SU-DHL-6 (cell line): ENCODE measurements around the gene SYNGR1.

ENCODE experiments used
- H2AFZ ChIP-seq: fragments of 200-600 bp; sonication (generic); 2 replicates; pipeline ENCODE4 v1.6.1; 2014; ENCODE audit warnings: low read depth, mild to moderate bottlenecking, moderate library complexity, mixed read lengths, antibody characterized with exemption, low read length; ENCODE audit not compliant: severe bottlenecking
- H3F3A ChIP-seq: fragments of 200-600 bp; shearing (Covaris generic); 2 replicates; pipeline ENCODE4 v1.6.0; 2016; ENCODE audit warnings: antibody characterized with exemption, mild to moderate bottlenecking; ENCODE audit not compliant: insufficient read depth
- H3K27ac ChIP-seq: fragments of 200-600 bp; sonication (generic); 2 replicates; pipeline ENCODE4 v1.5.1; 2016; ENCODE audit warnings: low read depth, mild to moderate bottlenecking, low read length, moderate library complexity, mixed read lengths
- H3K27me3 ChIP-seq: fragments of 200-600 bp; sonication (generic), shearing (Covaris generic); 2 replicates; pipeline ENCODE4 v1.6.0; 2014; ENCODE audit warnings: mild to moderate bottlenecking, low read length
- H3K36me3 ChIP-seq: fragments of 200-600 bp; sonication (generic); 2 replicates; pipeline ENCODE4 v1.6.1; 2014; ENCODE audit warnings: mild to moderate bottlenecking, low read length, mixed read lengths
- H3K4me2 ChIP-seq: fragments of 300-600, 200-600 bp; shearing (Covaris generic), sonication (generic); 2 replicates; pipeline ENCODE4 v1.6.0; 2014; ENCODE audit warnings: low read length, low read depth, mild to moderate bottlenecking; ENCODE audit not compliant: poor library complexity, severe bottlenecking
- H3K4me3 ChIP-seq: fragments of 200-600 bp; sonication (generic); 2 replicates; pipeline ENCODE4 v1.5.1; 2014; ENCODE audit warnings: antibody characterized with exemption, low read length, mild to moderate bottlenecking, mixed read lengths; ENCODE audit not compliant: insufficient read depth, poor library complexity, severe bottlenecking
- H3K79me2 ChIP-seq: fragments of 200-600 bp; sonication (generic); 2 replicates; pipeline ENCODE4 v1.6.1; 2014; ENCODE audit warnings: mild to moderate bottlenecking, low read length, moderate library complexity; ENCODE audit not compliant: insufficient read depth
- H3K9ac ChIP-seq: fragments of 200-600 bp; sonication (generic); 2 replicates; pipeline ENCODE4 v1.7.0; 2014; ENCODE audit warnings: mild to moderate bottlenecking, low read length
- H3K9me2 ChIP-seq: fragments of 200-600 bp; sonication (generic); replicated peaks from 2 replicates; pipeline ENCODE4 v1.6.1; 2014; ENCODE audit warnings: low read length; ENCODE audit not compliant: insufficient read depth
- H3K9me3 ChIP-seq: fragments of 200-600 bp; sonication (generic); 2 replicates; pipeline ENCODE4 v1.6.1; 2014; ENCODE audit warnings: low read length, mixed read lengths; ENCODE audit not compliant: insufficient read depth
- H4K20me1 ChIP-seq: fragments of 200-600 bp; sonication (generic); 2 replicates; pipeline ENCODE4 v1.6.1; 2014; ENCODE audit warnings: low read depth, mild to moderate bottlenecking, antibody characterized with exemption, low read length, moderate library complexity, mixed read lengths
- EZH2phosphoT487 ChIP-seq: fragments of 200-600 bp; sonication (generic), shearing (Covaris generic); conservative IDR thresholded peaks from 2 replicates; pipeline ENCODE4 v1.6.1; 2018; ENCODE audit warnings: mild to moderate bottlenecking, antibody characterized with exemption, low read length, moderate library complexity, mixed read lengths
- TF ChIP-seq, protein P1 (sequence below): fragments of 200-600 bp; sonication (generic); IDR thresholded peaks from one replicate; pipeline ENCODE4 v1.5.1; 2017; ENCODE audit warnings: antibody characterized with exemption, mild to moderate bottlenecking, low read length, moderate library complexity; ENCODE audit not compliant: insufficient read depth, poor library complexity, severe bottlenecking

Gene SYNGR1

DNA sequence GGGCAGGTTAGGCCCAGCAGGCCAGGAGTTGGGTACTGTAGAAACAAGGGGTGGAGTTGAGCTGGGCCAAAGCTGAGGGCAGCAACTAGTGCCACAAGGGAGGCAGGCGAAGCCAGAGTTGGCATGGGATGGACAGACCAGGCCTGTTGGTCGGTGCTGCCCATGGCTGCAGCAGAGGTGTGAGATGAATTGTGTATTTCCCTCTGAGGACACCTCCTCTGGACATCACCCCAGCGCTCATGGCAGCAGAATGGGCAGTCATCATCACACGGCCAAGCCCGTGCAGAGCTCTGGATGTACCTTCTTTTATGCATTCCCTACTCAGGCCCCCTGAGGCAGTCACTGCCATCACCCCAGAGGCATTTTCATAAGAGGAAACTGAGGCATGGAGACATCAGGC is 70.1 kb downstream of the SYNGR1 start:
- no peaks in the 10 kb centered on the region for H3F3A ChIP-seq
- H2AFZ ChIP-seq = no peak overlapping the region
- no peaks in the 10 kb centered on the region for H3K79me2 ChIP-seq
- peaks cover 3% of the 10 kb centered on the region; the same call in 1 of the 2 replicates for H3K36me3 ChIP-seq
- H3K9ac ChIP-seq = no peak overlapping the region
- no peaks in the 10 kb centered on the region for H3K9me3 ChIP-seq
- TF ChIP-seq, protein P1, sequence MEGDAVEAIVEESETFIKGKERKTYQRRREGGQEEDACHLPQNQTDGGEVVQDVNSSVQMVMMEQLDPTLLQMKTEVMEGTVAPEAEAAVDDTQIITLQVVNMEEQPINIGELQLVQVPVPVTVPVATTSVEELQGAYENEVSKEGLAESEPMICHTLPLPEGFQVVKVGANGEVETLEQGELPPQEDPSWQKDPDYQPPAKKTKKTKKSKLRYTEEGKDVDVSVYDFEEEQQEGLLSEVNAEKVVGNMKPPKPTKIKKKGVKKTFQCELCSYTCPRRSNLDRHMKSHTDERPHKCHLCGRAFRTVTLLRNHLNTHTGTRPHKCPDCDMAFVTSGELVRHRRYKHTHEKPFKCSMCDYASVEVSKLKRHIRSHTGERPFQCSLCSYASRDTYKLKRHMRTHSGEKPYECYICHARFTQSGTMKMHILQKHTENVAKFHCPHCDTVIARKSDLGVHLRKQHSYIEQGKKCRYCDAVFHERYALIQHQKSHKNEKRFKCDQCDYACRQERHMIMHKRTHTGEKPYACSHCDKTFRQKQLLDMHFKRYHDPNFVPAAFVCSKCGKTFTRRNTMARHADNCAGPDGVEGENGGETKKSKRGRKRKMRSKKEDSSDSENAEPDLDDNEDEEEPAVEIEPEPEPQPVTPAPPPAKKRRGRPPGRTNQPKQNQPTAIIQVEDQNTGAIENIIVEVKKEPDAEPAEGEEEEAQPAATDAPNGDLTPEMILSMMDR = no peak
- TF ChIP-seq EZH2phosphoT487 = no peak
- no peak overlapping the region for H3K4me2 ChIP-seq
- H3K4me3 ChIP-seq = no peak overlapping the region
- H3K27ac ChIP-seq = no peak overlapping the region
- H3K27me3 ChIP-seq = no peaks in the 10 kb centered on the region
- H3K9me2 ChIP-seq = no peaks in the 10 kb centered on the region
- no peaks in the 10 kb centered on the region for H4K20me1 ChIP-seq

DNA sequence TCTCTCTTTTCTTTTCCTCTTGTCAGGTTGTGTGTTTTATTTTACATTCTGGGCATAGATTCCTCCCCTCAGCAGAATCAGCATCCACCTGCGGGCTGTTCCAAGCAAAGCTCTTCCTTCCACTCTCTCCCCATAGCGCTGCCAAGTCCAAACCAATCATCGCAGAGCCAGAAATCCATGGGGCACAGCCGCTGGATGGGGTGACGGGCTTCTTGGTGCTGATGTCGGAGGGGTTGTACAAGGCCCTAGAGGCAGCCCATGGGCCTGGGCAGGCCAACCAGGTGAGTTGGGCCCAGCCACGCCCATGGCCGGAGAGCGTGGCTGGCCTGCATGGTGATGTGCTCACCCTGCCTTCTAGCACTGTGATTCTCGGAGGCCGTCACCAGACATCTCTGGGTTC is 71.9 kb downstream of the SYNGR1 start:
- Histone ChIP-seq H3K4me3 (no peak overlapping the region), H3K9me2 (no peaks in the 10 kb centered on the region), H3K36me3 (peaks cover 3% of the 10 kb centered on the region; the same call in 1 of the 2 replicates), H3K27me3 (no peaks in the 10 kb centered on the region), H3K9ac (no peak overlapping the region), H4K20me1 (no peaks in the 10 kb centered on the region), H3K79me2 (no peaks in the 10 kb centered on the region), H3K4me2 (no peak overlapping the region), H2AFZ (no peak overlapping the region), H3K27ac (no peak overlapping the region), H3F3A (no peaks in the 10 kb centered on the region), H3K9me3 (no peaks in the 10 kb centered on the region)
- no peak for TF ChIP-seq EZH2phosphoT487
- TF ChIP-seq, protein P1 = no peak

DNA sequence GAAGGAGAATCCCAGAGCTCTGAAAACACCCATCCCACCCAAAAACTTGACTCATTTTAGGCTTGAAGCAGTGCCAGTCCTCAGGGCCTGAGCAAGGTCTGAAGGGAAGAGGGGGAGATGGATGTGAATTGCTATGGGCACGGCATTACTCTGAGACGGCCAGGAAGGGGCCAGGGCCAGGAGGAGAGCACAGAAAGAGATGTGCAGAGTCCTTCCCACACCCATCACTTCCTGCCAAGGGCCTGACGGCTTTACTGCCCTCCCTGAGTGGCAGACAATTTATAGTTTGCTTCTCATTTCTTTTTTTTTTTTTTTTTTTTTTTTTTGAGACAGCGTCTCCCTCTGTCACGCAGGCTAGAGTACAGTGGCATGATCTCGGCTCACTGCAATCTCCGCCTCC is 72.3 kb downstream of the SYNGR1 start:
- Histone ChIP-seq H3K4me2 (no peak overlapping the region), H3K9me2 (no peaks in the 10 kb centered on the region), H3K27me3 (no peaks in the 10 kb centered on the region), H3K4me3 (no peak overlapping the region), H2AFZ (no peak overlapping the region), H3K9me3 (no peaks in the 10 kb centered on the region), H3K79me2 (no peaks in the 10 kb centered on the region), H3F3A (no peaks in the 10 kb centered on the region), H3K36me3 (peaks cover 3% of the 10 kb centered on the region; the same call in 1 of the 2 replicates), H4K20me1 (no peaks in the 10 kb centered on the region), H3K9ac (no peak overlapping the region), H3K27ac (no peak overlapping the region)
- TF ChIP-seq, protein P1 = no peak
- no peak for TF ChIP-seq EZH2phosphoT487
